Transverse colon (tissue), 3 donors: ENCODE data around the gene ULK4.

Experiments used
- CTCF ChIP-seq, 5 experiments: fragments of 200-600 bp in 3 of 5; fragments of 450-650 bp in 2 of 5; sonication (generic) in 3 of 5; IDR thresholded peaks; 1 replicate in 2 of 5; 2 replicates in 3 of 5; pipeline ENCODE4 v1.5.1; 2016 to 2017; ENCODE audit warnings: antibody characterized with exemption in 5 of 5, inconsistent platforms in 3 of 5, mild to moderate bottlenecking in 2 of 5, moderate library complexity in 1 of 5
- EP300 ChIP-seq: sonication (generic); formaldehyde crosslinking; IDR thresholded peaks from one replicate; pipeline ENCODE4 v1.6.1; 2017; ENCODE audit warnings: antibody characterized with exemption, low read depth

- TF ChIP-seq CTCF (IDR thresholded peaks at IDR 0.05) (peak in 4 of 5 experiments; percentile 19 to 43 (median 28)), EP300 (no peak)
These were observed 245.4 kb downstream of the ULK4 start for GRCh38 chr3:41716471-41716870.
